Measurements from ENCODE around the gene ST3GAL6.

- TF ChIP-seq POLR2AphosphoS5 (IDR thresholded peaks at IDR 0.05; ENCODE audit: borderline replicate concordance, low read depth, low read length) (no peak), EZH2 (IDR thresholded peaks at IDR 0.05) (no peak), FOXP2 (optimal IDR thresholded peaks at IDR 0.05; ENCODE audit: control extremely low read depth, extremely low read length, insufficient read depth) (no peak)
These were observed 49.8 kb downstream of the ST3GAL6 start for GRCh38 chr3:98812851-98813374.

Data from SK-N-MC (cell line).